Measurements from ENCODE around the gene ANO7.

- TF ChIP-seq POLR2AphosphoS5 (IDR thresholded peaks at IDR 0.05; ENCODE audit: low read depth, low read length): no peak
- no peak for TF ChIP-seq SIN3A (IDR thresholded peaks at IDR 0.05; ENCODE audit: borderline replicate concordance, insufficient read depth, low read length)
Observed at GRCh38 chr2:241198381-241199279, 10.2 kb downstream of the ANO7 start.
